GM19324 (cell line): ENCODE data around the gene UNC93B1.
"Not testable (repeated sequence)": the region's sequence is repeated elsewhere in the genome, so short reads cannot be mapped to it uniquely, and the experiment has no call there.

Experiments used
- ATAC-seq: cut with Tn5 transposase; IDR thresholded peaks from one replicate; pipeline ENCODE4 v1.9.1; 2021; ENCODE audit warnings: mild to moderate bottlenecking, moderate library complexity; ENCODE audit not compliant: unreplicated experiment, low FRiP score

The UNC93B1 gene

GRCh38 chr11:67996051-67996450 is 7.8 kb downstream of the UNC93B1 start:
- no peak for ATAC-seq

- not testable (repeated sequence) for ATAC-seq
These were observed 8.3 kb downstream of the UNC93B1 start for GRCh38 chr11:67995579-67995978.

- ATAC-seq = not testable (repeated sequence)
These were observed 8.8 kb downstream of the UNC93B1 start for GRCh38 chr11:67995129-67995528.

DNA sequence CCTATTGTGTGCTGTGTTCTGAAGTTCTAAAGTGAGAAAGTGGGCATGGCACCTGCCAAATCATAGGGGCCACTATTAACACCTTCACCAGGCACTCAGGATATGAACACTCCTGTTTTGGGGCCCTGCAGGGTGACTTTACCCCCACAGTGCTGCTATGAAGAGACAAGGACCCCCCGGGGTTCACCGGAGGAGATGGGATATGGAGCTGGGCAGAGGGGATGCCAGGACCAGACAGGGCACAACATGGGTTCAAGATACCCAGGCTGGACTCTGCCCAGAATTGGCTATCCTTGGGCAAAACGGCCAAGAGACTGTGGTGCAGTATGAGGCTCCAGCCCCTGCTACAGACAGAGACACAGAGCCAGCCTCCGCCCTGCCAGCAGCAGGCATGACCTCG is 9.5 kb downstream of the UNC93B1 start:
- not testable (repeated sequence) for ATAC-seq

DNA sequence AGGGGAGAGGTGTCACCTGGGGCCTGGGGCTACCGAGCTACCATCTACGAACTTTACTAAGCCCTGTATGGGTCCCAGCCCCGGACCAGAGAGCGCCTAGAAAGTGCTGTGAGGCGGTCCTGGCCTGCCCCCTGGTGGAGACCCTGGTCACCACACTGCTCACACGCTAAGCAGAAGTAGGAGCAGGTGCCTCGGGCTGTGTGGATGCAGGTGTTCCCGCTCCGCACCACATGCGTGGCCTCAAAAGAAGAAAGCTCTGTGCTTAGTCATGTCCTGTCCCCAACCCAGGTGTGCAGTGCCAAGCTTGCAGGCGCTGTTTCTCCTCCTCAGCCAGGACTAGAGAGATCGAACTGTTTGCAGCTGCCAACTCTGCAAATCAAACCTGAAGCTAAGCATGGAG is 10.1 kb downstream of the UNC93B1 start:
- not testable (repeated sequence) for ATAC-seq

- ATAC-seq = not testable (repeated sequence)
These were observed 12.4 kb downstream of the UNC93B1 start for GRCh38 chr11:67991347-67992121.

- ATAC-seq = not testable (repeated sequence)
These were observed 13.2 kb downstream of the UNC93B1 start for GRCh38 chr11:67990546-67991346.

- not testable (repeated sequence) for ATAC-seq
These were observed 18.6 kb downstream of the UNC93B1 start for GRCh38 chr11:67985302-67985701.

DNA sequence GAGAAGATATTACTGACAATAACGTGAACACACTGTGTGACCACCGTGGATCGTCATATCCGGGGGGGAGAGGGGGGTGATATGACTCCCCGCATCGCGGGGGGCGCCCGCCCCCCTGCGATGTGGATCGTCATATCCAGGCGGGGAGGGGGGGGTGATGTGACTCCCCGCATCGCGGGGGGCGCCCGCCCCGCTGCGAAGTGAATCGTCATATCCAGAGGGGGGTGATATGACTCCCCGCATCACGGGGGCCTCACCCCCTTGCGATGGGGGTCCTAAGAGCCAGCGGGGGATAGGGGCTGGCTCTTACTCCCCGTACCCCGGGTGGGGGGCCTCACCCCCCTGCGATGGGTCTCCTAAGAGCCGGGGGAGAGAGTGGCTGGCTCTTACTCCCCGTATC is 19.9 kb downstream of the UNC93B1 start:
- no peak for ATAC-seq

DNA sequence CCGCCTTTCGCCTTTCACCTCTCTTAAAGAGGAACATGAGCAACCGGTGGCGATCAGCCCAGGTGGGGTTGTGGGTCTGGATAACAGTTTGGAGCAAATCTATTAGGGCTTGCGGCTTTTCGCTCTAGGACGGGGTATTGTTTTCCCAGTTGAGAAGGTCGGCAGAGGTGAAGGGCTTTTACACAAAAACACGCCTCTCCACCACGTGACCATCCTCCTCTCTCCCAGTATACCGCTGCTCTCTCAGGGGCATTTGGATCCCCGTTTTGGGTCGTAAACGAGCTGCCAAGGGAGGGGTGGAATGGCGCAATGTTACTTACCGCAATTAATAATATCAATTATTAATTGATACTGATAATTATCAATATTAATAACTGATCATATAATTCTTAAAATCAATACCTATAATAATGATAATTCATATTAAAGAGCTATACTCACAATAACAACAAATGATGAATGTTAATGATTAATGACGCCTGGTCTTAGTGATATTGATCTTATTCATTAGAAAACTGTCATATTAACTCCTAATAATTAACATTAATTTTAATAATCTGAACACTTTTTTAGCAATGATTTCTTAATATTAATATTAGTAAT is 21.5 kb downstream of the UNC93B1 start:
- not testable (repeated sequence) for ATAC-seq

DNA sequence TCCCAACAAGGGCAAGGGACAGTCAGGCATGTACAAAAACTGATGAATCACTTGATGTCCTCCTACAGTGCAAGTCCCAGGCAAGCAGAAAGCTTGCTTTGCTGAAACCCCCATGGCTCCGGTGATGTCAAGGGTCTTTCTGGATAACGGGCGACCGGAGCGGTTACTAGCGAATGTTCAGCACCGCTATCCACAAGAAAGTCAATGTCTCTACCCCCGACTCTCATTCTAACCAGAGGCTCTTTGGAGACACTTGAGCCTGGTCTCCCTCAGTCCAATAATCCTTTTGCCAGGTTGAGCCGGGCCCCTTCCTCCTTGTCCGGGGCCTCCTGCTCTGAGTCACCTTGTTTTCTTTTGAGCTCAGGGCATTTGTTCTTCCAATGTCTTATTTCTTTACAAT is 22.7 kb downstream of the UNC93B1 start:
- not testable (repeated sequence) for ATAC-seq

GRCh38 chr11:67978766-67979418 is 25.0 kb downstream of the UNC93B1 start:
- ATAC-seq = not testable (repeated sequence)

DNA sequence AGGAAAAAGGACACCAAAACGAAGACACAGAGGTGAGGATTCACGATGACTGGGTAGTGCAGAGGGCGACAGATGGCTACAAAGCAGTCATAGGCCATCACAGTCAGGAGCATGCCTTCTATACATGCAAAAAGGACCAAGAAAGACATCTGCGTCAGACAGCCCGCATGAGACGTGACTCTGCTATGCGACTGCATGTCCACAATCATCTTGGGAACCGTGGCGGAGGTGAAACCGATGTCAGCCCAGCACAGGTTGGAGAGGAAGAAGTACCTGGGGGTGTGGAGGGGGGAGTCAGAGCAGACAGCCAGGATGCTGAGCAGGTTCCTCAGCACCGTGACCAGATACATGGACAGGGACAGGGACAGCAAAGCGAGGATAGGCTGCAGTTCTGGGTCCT is 29.2 kb downstream of the UNC93B1 start:
- ATAC-seq = not testable (repeated sequence)

GRCh38 chr11:67965830-67966348 is 38.0 kb downstream of the UNC93B1 start:
- not testable (repeated sequence) for ATAC-seq

DNA sequence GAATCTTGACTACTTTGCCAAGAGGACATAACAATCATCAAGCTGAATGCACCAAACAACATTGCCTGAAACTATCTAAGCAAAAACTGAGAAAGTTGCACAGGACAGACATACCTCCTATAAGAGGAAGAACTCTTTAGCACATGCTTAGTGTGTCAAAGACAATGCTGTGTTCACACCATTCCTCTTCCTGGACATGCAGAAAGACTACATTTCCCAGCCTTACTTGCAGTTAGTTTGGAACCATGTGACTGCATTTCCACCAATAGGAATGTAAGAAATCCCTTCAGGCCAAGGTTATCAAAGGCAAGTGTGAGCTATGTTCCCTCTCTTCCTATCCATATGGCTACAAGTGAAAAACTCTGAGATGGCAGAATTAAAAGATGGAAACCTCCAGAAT is 39.2 kb downstream of the UNC93B1 start:
- ATAC-seq = not testable (repeated sequence)

DNA sequence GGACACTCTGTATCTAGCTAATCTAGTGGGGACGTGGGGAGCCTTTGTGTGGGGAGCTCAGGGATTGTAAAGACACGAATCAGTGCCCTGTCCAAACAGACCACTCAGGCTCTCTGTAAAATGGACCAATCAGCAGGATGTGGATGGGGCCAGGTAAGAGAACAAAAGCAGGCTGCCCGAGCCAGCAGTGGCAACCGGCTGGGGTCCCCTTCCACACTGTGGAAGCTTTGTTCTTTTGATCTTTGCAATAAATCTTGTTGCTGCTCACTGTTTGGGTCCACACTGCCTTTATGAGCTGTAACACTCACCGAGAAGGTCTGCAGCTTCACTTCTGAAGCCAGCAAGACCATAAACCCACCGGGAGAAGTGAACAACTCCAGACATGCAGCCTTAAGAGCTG is 40.0 kb downstream of the UNC93B1 start:
- ATAC-seq = not testable (repeated sequence)

- ATAC-seq = not testable (repeated sequence)
These were observed 40.7 kb downstream of the UNC93B1 start for GRCh38 chr11:67963217-67963616.

DNA sequence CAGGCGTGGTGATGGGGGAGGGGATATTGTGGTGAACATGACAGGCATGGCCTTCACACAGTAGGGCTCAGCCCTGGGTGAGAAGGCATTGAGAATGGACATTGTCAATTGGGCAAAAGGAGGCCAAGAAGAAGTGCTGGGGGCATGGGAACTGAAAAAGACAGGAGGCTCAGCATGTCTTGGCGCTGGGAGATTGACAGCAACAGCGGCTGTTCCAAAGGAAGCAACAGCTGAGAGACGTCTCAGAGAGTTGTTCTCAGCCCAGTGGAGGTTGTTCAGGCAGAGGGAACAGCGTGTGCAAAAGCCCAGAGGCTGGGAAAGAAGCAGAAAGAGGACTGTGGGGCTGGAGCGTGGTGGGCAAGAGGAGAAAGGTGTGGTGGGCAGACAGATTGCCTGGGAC is 47.7 kb downstream of the UNC93B1 start:
- not testable (repeated sequence) for ATAC-seq

GRCh38 chr11:67955461-67956007 is 48.4 kb downstream of the UNC93B1 start:
- not testable (repeated sequence) for ATAC-seq

GRCh38 chr11:67954971-67955370 is 48.9 kb downstream of the UNC93B1 start:
- not testable (repeated sequence) for ATAC-seq
